HG03432 (cell line): ENCODE data around the gene MAPK1.
"Not testable (repeated sequence)": the region's sequence is repeated elsewhere in the genome, so short reads cannot be mapped to it uniquely, and the experiment has no call there.

Source experiments
- ATAC-seq: cut with Tn5 transposase; IDR thresholded peaks from one replicate; pipeline ENCODE4 v1.9.1; 2021; ENCODE audit warnings: mild to moderate bottlenecking, moderate library complexity; ENCODE audit not compliant: unreplicated experiment

MAPK1 gene

DNA sequence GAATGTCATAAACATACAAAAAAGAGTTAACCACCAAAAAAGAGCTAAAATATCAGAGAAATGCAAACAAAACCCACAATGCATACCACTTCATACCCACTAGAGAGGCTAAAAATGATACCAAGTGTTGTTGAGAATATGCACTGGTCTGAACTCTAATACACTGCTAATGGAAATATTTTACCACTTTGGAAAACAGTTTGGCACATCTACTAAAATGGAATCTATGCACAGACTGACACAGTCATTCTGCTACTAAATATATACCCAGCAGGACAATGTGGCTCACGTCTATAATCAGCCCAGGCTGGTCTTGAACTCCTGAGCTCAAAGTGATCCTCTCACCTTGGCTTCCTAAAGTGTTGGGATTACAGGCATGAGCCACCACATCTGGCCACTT lies 18.0 kb downstream of the MAPK1 start:
- ATAC-seq, result no peak

DNA sequence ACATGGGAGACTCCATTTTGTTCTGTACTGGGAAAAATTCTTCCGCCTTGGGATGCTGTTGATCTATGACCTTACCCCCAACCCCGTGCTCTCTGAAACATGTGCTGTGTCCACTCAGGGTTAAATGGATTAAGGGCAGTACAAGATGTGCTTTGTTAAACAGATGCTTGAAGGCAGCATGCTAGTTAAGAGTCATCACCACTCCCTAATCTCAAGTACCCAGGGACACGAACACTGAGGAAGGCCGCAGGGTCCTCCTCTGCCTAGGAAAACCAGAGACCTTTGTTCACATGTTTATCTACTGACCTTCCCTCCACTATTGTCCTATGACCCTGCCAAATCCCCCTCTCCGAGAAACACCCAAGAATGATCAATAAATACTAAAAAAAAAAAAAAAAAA lies 19.4 kb downstream of the MAPK1 start:
- ATAC-seq, result not testable (repeated sequence)

DNA sequence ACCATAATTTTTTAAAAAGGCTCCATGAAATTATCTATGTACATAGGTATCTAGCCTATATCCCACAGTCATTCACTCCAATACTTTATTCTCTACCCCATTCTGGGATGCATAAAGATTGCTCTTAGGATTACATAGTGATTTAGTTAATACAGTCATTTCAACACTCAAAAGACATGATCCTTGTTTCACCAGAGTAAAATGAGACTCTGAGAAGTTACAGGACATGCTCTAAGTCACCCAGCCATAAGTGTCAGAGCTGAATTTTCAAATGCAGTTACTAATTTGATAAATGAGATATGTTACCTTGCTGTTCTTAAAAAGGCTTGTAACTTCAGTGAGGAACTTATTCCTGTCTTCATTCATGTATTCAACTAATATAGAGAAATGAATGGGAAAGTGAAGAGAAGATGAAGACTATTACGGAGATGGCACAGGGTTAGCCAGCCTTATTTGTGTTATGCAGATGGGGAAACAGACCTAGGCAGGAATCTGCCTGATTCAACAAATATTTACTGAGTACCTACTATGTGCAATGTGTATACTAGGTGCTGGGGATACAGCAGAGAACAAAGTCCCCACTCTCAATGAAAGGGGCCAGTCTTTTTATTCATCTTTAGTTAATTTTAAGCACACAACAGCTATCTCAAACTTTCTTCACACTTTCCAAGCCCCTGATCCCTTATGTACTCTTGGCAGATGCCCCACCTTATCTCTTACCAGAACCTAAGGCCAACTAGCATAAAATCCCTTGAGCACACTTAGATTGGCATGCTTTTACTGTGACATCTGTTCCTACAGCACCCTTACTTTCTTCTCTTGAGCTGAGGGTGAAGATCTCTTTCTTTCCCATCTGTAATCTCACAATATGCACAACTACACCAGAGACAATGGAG lies 21.6 kb downstream of the MAPK1 start:
- no peak for ATAC-seq

DNA sequence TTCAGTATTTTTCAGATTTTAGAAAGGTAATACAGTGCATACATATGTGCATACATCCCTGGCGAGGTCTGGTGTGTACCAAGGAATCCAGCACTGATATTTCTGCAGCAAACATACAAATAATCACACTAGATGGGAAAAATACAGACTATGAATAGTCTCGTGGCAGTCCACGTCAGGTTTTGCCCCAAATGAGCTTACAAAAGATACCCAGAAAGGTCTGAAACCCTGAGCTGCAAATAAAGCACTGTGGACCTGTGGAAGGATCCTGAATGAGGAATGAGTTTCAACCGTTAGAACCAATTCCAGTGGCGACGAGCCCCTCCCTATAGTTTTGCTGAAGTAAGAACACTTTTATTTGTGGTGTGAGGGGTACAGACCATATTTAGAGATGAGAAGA lies 24.5 kb downstream of the MAPK1 start:
- ATAC-seq, result no peak

DNA sequence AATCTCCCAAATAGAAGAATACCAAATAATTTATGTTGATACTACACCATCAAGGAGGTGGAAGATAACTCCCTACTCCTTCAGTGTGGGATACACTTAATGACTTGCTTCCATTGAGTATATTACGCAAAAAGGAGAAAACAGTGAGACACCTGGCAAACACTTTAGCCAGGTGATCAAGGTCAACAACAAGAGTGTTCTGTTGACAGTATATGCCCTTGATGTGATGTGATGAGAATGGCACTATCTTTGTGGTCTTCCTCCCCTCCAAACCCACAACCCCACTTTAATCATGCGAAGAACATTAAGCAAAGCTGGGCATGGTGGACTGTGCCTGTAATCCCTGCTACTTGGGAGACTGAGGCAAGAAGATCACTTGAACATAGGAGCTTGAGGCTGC lies 26.0 kb downstream of the MAPK1 start:
- ATAC-seq, result no peak

DNA sequence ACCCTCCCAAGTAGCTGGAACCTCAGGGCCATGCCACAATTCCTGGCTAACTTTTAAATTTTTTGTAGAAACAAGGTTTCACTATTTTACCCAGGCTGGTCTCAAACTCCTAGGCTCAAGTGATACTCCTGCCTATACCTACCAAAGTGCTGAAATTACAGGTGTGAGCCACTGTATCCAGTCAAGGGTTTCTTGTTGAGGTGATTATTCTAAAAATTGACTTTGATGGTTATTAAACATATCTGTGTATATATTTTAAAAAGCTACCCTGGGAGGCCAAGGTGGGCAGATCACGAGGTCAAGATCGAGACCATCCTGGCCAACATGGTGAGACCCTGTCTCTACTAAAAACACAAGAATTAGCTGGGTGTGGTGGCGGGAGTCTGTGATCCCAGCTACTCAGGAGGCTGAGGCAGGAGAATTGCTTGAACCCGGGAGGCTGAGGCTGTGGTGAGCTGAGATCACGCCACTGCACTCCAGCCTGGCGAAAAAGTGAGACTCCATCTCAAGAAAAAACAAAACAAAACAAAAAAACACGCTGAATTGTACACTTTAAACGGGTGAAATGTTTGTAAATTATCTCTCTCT lies 27.1 kb downstream of the MAPK1 start:
- no peak for ATAC-seq

DNA sequence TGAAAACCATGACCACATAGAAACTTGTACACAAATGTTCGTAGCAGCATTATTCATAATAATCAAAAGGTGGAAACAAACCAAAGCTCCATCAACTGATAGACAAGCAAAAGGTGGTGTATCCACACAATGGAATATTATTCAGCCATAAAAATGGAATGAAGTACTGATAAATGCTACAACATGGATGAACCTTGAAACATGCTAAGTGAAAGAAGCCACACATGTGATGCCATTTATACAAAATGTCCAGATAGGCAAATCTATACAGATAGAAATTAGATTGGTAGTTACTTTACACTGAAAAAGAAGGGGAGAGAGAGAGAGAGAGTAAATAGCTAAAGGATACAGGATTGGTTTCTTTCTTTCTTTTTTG lies 27.7 kb downstream of the MAPK1 start:
- ATAC-seq, result no peak

DNA sequence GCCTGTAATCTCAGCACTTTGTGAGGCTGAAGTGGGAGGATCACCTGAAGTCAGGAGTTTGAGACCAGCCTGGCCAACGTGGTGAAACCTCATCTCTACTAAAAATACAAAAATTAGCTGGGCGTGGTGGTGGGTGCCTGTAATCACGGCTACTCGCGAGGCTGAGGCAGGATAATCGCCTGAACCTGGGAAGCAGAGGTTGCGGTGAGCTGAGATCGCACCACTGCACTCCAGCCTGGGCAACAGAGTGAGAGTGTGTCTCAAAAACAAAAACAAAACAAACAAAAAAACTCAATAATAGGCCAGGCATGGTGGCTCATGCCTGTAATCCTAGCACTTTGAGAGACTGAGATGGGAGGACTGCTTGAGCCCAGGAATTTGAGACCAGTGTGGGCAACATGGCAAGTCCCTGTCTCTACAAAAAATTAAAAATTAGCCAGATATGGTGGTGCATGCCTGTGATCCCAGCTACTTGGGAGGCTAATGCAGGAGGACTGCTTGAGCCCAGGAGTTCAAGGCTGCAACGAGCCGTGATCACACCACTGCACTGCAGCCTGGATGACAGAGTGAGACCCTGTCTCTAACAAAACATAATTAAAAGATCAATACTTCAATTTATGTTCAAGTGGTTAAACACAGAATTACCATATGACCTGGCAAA lies 28.2 kb downstream of the MAPK1 start:
- not testable (repeated sequence) for ATAC-seq

DNA sequence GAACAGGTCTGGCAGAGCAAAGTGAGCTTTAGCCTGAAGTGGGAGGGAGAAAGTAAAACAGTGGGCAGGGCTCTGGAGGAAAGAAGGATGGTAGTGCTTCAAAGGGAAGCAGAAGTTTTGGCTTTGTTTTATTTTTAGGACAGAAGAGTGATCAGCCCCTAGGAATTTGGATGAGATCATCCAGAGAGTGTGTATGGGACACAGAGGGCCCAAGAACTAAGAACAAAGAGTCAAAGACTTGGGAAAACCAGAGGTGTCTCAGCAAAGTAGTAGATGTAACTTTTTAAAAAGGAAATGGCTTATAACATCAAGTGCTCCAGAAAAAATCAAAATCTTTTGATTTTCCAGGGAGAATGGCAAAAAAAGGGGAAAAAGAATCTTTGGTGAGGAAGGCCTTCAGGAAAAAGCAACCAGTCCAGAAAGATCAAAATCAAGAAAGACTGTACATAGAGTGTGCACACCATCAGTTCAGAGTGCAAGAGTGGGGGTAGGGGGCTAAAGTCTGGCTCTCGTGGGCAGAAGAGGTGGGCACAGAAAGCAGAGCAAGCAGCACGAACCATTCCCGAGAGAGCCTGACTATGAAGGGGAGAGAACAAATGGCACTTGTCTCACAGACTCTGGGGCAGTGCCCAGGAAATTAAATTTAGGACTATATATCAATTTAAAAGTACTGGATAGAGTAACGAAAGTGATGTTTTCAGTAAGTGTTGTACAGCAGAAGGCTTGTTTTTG lies 30.0 kb downstream of the MAPK1 start:
- ATAC-seq, result no peak

DNA sequence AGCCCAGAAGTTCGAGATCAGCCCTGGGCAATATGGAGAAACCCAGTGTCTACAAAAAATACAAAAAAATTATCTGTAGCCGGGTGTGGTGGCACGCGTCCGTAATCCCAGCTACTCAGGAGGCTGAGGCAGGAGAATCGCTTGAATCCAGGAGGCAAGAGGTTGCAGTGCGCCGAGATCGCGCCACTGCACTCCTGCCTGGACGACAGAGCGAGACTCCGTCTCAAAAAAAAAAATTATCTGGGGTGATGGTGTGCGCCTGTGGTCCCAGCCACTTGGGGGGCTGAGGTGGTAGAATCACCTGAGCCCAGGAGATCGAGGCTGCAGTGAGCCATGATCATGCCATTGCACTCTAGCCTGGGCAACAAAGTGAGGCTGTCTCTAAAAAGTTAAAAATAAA lies 31.0 kb downstream of the MAPK1 start:
- not testable (repeated sequence) for ATAC-seq

DNA sequence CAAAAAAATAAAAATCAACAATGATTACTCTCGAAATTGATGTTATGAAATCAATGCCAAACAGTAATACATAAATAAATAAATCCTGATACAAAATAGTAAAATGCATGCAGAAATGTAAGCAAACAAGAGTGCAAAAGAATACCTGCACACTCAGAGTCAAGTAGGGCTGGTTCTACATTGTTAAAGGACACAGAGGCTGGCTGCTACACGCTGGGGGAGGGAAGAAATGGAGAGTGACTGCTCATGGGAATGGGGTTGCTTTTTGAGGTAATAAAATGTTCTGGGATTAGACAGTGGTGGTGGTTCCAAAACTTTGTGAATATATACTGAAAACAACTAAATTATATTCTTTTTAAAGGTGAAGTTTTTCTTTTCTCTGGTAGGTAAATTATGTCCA lies 32.1 kb downstream of the MAPK1 start:
- no peak for ATAC-seq

DNA sequence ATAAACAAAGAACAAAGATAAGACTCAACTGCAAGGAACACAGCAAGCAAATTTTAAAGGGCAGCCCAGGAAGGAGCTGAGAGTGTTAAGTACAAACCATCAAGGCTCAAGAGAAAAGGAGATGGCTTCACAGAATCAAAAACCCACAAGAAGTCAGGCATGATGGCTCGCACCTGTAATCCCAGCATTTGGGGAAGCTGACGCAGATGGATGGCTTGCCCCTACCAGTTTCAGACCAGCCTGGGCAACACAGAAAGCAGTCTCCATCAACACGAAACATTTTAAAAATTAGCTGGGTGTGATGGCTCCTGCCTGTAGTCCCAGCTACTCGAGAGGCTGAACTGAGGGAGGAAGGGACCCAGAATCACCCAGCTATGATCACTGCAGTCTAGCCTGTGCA lies 32.6 kb downstream of the MAPK1 start:
- ATAC-seq, result no peak

DNA sequence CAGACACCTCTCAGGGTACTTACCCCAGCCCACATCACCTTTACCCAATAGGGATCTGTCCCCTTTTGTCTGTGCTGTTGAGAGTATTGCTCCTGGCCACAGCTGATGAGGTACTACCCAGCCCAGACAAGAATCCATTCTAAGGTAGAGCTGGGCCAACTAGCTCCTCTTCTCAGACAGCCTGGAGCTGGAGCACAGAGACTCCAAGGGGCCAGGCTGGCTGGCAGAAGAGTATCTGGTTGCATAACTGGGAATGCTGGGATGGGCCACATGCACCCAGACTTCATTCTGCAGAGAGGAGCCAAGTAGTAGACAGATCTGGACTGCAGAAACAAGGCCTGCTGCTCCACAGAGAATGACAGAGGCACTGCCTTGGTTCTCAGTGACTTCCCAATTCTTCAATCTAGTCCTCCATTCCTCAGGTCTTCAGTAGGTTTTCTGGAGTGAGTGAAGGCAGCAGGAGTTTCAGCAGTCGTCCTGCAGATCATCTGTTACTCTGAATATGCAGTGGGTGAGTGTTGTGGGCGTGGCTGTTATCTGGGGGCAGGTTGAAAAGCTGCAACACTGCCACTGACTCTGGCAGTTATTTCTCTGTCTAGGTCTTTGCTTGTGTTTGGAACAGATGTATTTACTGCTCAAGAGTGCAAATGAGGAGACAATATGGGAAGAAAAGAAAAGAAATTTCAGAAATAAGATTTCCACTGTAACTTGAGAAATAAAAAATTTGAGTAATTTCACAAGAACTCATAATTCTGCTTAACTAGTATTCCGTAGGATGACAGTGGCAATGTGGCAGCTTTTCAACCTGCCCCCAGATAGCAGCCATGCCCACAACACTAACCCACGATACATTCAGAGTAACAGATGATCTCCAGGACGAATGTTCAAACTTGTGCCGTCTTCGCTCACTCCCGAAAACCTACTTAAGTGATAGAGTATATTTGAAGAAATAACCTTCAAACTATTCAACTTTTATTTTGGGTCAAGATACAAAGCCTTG lies 34.9 kb downstream of the MAPK1 start:
- ATAC-seq, result no peak

DNA sequence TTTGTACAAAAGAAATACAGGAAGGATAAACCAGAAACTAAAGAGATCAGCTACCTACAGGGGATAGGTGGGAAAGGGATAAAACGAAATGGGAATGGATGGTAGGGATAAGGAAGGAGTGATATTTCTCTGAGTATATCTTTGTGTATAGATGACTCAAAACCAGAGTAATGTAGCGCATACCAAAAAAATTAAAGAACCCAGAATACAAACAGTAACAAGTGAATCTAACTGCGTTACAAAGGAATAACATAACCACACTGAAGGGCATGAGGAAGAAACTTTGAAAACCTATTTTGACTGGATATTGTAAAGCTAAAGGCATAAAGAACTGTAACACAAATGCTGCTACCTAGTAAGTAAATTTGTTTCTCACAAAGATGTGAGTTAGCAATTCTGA lies 37.9 kb downstream of the MAPK1 start:
- no peak for ATAC-seq

DNA sequence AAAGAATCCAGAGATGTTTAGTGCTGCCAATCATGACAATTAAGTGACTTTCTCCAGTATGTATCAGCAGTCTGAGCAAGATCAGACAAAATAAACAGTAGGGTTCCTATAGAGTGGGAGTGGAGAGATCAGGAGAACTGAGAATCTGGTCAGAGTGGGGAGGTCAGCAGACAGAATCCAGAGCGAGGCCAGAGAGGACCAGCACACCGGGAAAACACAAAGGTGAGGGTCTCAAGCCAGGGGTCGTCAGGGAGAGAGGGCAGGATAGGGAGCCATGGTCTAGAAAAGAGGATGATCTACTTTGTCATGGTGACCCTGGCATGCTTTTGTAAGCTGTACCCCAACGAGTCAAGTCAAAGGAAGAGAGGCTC lies 39.2 kb downstream of the MAPK1 start:
- ATAC-seq, result no peak

DNA sequence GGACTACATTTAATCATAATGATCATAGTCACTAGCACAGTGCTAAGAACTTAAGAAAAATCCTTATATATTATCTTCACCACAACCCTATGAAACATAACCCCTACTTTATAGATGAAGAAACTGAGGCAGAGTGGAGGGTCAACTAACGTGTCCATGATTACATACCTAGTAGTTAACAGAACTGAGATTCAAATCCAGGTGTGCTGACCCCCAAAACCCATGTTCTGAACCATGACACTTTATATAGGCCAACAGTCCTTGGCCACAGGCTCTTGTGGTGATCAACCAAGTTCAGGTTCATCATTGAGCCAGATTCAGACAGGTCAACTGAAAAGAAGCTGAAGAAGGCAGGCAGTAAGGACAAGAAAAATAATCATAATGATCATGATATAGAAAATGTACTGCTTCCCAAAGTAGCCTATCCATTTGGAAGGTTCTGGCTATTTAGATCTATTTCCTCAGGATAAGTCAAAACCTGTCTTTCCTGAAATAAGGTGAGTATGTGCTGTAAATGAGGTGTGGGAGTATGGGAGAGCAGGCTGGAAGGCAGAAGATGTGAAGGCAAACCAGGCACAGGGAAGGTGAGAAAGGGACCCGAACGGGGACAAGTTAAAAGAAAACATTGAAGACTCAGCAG lies 39.7 kb downstream of the MAPK1 start:
- ATAC-seq, result no peak

DNA sequence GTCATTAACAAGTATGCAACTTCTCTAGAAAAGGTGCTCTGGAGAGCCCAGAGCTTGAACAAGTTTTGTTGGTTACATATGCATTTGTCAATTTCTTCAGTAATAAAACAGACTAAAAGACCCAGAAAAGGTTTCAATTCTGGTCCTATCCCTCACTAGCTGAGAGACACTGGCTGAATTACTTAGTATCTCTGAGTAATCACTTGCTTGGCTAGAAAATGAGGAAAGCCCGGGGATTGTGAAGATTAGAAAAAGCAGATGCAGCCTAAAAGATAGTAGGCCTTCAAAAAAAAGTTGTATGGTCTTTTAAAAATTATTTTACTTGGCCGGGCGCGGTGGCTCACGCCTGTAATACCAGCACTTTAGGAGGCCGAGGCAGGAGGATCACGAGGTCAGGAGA lies 41.2 kb downstream of the MAPK1 start:
- no peak for ATAC-seq

DNA sequence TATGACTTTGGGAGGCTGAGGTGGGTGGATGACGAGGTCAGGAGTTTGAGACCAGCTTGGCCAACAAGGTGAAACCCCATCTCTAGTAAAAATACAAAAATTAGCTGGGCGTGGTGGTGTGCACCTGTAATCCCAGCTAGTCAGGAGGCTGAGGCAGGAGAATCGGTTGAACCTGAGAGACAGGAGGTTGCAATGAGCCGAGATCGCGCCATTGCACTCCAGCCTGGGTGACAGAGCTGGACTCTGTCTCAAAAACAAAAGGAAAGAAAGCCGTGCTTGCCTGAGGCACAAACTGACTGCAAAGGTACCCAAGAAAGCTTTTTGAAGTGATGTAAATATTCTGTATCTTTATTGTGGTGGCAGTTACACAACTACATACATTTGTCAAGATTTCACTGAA lies 42.5 kb downstream of the MAPK1 start:
- not testable (repeated sequence) for ATAC-seq

DNA sequence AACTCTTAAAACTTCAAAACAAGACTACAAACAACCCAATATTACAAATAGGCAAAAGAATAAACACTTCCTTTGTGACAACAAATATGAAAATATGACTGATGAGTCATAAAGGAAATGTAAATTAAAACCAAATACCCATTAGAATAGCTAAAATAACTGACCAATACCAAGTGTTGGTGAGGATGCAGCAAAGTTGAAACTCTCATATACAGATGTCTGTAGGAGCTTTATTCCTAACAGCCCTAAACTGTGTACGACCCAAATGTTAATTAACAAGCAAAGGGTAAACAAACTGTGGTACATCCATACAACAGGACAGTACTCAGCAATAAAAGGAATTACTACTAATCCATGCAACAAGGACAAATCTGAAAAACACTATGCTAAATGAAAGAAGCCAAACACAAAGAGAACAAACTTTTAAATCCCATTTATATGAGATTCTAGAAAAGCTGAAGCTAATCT lies 43.0 kb downstream of the MAPK1 start:
- ATAC-seq, result no peak
